KMS-11 (cell line): ENCODE results near the gene SCCPDH.

Source experiments
- H2AFZ ChIP-seq: fragments of 200-600 bp; sonication (generic); 2 replicates; pipeline ENCODE4 v1.6.1; 2016; ENCODE audit warnings: antibody characterized with exemption, mixed run types, low read depth
- H3K27ac ChIP-seq: fragments of 200-600 bp; sonication (generic); 2 replicates; pipeline ENCODE4 v1.6.1; 2016; ENCODE audit warnings: mild to moderate bottlenecking, mixed run types
- H3K27me3 ChIP-seq: fragments of 200-600 bp; sonication (generic); 2 replicates; pipeline ENCODE4 v1.6.1; 2017; ENCODE audit warnings: mild to moderate bottlenecking, low read depth, mixed run types, moderate library complexity; ENCODE audit not compliant: insufficient read depth
- H3K36me3 ChIP-seq: fragments of 200-600 bp; sonication (generic); 2 replicates; pipeline ENCODE4 v1.6.1; 2017; ENCODE audit warnings: mild to moderate bottlenecking, mixed run types; ENCODE audit not compliant: insufficient read depth
- H3K4me1 ChIP-seq: fragments of 200-600 bp; sonication (generic); 2 replicates; pipeline ENCODE4 v1.6.1; 2016; ENCODE audit warnings: mild to moderate bottlenecking, low read depth, mixed run types; ENCODE audit not compliant: poor library complexity, severe bottlenecking
- H3K4me2 ChIP-seq: fragments of 200-600 bp; sonication (generic); 2 replicates; pipeline ENCODE4 v1.7.0; 2016; ENCODE audit warnings: mild to moderate bottlenecking, mixed run types
- H3K4me3 ChIP-seq: fragments of 200-600 bp; sonication (generic); IDR thresholded peaks from 2 replicates; pipeline ENCODE4 v1.6.1; 2017; ENCODE audit warnings: low read depth, low read length, mixed read lengths; ENCODE audit not compliant: insufficient read depth
- H3K79me2 ChIP-seq: fragments of 200-600 bp; sonication (generic); 2 replicates; pipeline ENCODE4 v1.6.1; 2016; ENCODE audit warnings: low read depth, mixed run types; ENCODE audit not compliant: insufficient read depth
- H3K9ac ChIP-seq: fragments of 200-600 bp; sonication (generic); 2 replicates; pipeline ENCODE4 v1.6.1; 2016; ENCODE audit warnings: mild to moderate bottlenecking, mixed run types
- H4K20me1 ChIP-seq: fragments of 200-600 bp; sonication (generic); 2 replicates; pipeline ENCODE4 v1.6.1; 2016; ENCODE audit warnings: mild to moderate bottlenecking, mixed run types; ENCODE audit not compliant: insufficient read depth
- TF ChIP-seq, protein P1 (sequence below): fragments of 200-600 bp; sonication (generic); conservative IDR thresholded peaks from 2 replicates; pipeline ENCODE4 v1.6.1; 2017; ENCODE audit warnings: low read depth, mild to moderate bottlenecking, antibody characterized with exemption, low read length, moderate library complexity, mixed read lengths

The SCCPDH gene

DNA sequence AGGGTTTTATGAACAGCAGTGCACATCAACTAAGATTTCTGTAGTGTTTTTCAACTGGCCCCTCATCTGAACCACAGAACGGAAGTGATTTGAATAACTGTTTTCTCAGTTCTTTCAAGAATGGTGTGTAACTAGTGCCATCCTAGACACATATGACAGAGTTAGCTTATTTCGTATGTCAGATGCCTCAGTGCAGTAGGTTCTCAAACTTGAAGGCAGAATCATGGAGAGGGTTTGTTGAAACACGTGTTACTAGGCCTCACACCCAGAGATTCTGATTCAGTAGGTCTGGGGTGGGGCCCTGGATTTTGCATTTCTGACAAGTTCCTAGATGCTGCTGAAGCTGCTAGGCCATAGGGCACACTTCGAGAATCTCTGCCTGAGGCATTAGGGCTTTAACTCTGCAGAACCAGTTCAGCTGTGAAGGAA, 49.0 kb downstream of the SCCPDH start:
- Histone ChIP-seq H3K79me2 (no peaks in the 10 kb centered on the region), H3K4me2 (no peak overlapping the region), H2AFZ (no peak overlapping the region), H3K27me3 (no peaks in the 10 kb centered on the region), H3K27ac (no peak overlapping the region), H3K9ac (no peak overlapping the region), H3K4me1 (no peaks in the 10 kb centered on the region), H3K36me3 (no peaks in the 10 kb centered on the region), H3K4me3 (no peak overlapping the region), H4K20me1 (no peaks in the 10 kb centered on the region)
- TF ChIP-seq, protein P1, sequence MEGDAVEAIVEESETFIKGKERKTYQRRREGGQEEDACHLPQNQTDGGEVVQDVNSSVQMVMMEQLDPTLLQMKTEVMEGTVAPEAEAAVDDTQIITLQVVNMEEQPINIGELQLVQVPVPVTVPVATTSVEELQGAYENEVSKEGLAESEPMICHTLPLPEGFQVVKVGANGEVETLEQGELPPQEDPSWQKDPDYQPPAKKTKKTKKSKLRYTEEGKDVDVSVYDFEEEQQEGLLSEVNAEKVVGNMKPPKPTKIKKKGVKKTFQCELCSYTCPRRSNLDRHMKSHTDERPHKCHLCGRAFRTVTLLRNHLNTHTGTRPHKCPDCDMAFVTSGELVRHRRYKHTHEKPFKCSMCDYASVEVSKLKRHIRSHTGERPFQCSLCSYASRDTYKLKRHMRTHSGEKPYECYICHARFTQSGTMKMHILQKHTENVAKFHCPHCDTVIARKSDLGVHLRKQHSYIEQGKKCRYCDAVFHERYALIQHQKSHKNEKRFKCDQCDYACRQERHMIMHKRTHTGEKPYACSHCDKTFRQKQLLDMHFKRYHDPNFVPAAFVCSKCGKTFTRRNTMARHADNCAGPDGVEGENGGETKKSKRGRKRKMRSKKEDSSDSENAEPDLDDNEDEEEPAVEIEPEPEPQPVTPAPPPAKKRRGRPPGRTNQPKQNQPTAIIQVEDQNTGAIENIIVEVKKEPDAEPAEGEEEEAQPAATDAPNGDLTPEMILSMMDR: no peak

DNA sequence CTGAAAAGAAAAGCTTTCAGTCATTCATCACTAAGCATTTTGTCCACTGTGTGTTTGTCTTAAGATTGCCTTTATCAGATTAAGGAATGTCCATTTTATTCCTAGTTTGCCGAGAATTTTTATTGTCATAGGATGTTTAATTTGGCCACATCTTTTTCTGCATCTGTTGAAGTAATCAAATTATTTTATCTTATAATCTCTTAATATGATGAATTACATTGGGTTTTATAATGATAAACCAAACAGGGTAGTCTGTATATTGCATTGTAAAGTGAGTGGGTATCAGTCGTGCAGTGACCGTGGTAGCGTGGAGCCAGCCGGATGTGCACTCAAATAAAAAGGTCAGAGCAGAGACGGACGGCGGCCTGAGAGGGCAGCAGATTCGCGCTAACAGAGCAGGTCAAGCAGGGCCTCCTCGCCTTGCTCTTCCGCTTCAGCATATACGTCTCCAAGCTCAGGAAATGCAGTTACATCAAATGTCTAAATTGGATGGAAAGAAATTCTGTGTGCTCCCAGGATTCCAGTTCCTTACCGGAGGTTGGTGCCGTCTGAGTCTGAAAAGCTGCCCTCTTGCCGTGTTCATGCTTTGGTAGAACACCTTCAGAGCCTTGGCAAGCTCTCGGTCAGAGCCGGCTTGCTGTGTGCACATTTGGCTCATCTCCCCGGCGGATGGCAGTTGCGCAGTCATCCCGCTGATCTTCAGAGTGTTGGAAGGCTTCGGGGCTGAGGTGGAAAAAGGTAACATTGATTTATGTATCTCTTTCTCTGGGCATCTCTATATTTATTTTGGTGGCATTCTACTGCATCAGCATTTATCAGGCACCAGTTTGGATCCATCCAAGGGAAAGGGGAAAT, 51.5 kb downstream of the SCCPDH start:
- Histone ChIP-seq H3K4me2 (no peak overlapping the region), H3K27ac (no peak overlapping the region), H3K36me3 (no peaks in the 10 kb centered on the region), H3K79me2 (no peaks in the 10 kb centered on the region), H2AFZ (no peak overlapping the region), H3K9ac (no peak overlapping the region), H4K20me1 (no peaks in the 10 kb centered on the region), H3K4me3 (no peak overlapping the region), H3K27me3 (no peaks in the 10 kb centered on the region), H3K4me1 (no peaks in the 10 kb centered on the region)
- TF ChIP-seq, protein P1: no peak

DNA sequence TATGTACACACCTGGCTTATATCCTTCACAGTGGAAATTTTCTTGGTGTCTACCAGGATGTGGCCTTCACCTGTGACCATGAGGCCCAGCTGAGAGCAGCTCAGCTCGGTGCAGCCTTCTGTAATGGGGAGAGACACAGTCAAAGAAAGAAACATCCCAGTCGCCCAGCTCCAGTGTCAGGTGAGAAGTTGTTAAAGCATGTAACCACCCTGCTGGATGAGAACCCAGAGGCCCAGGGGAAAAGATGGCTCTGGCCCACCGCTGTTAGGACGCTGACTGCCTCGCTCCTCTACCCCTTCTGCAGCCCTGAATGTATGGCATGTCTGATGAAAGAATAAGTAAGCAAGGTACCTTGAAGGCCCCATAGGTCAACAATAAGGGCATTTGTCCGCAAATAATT, 52.7 kb downstream of the SCCPDH start:
- no peak overlapping the region for H2AFZ ChIP-seq
- H3K36me3 ChIP-seq: no peaks in the 10 kb centered on the region
- no peak overlapping the region for H3K27ac ChIP-seq
- H3K4me3 ChIP-seq: no peak overlapping the region
- no peak overlapping the region for H3K4me2 ChIP-seq
- H4K20me1 ChIP-seq: no peaks in the 10 kb centered on the region
- H3K79me2 ChIP-seq: no peaks in the 10 kb centered on the region
- H3K27me3 ChIP-seq: no peaks in the 10 kb centered on the region
- TF ChIP-seq, protein P1: no peak
- H3K4me1 ChIP-seq: no peaks in the 10 kb centered on the region
- no peak overlapping the region for H3K9ac ChIP-seq

DNA sequence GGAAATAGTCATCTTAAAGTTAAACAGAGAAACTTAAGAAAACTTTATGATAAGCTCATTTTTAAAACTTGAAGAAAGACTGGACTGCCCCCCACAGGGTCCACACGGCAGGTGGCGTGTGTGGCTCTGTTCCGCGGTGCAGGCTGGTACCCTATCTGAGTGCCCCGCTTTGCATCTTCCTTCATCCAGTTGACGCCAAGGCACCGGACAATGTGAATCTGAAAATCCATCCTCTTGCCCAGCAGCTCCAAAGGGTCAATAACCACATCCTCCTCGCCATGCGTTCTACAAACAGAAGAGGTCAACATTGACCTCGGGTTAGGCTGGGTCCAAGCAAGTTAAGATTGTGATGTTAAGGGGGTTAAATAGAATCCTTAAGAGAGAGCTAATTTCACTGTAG, 54.5 kb downstream of the SCCPDH start:
- no peaks in the 10 kb centered on the region for H3K4me1 ChIP-seq
- H3K4me2 ChIP-seq: no peak overlapping the region
- no peaks in the 10 kb centered on the region for H3K79me2 ChIP-seq
- no peak overlapping the region for H2AFZ ChIP-seq
- H3K4me3 ChIP-seq: no peak overlapping the region
- no peak overlapping the region for H3K9ac ChIP-seq
- no peak overlapping the region for H3K27ac ChIP-seq
- TF ChIP-seq, protein P1: no peak
- no peaks in the 10 kb centered on the region for H3K27me3 ChIP-seq
- no peaks in the 10 kb centered on the region for H3K36me3 ChIP-seq
- no peaks in the 10 kb centered on the region for H4K20me1 ChIP-seq
